GM23248 (cell line): ENCODE measurements around the gene ADCY1.

Source experiments
- EZH2 ChIP-seq: fragments of 200-600 bp; sonication (generic); IDR thresholded peaks from 2 replicates; pipeline ENCODE4 v1.6.1; 2018; ENCODE audit warnings: antibody characterized with exemption, mild to moderate bottlenecking; ENCODE audit not compliant: insufficient read depth, poor library complexity, severe bottlenecking
- EZH2phosphoT487 ChIP-seq: fragments of 200-600 bp; sonication (generic); IDR thresholded peaks from 2 replicates; pipeline ENCODE4 v1.6.1; 2018; ENCODE audit warnings: antibody characterized with exemption, moderate library complexity, mild to moderate bottlenecking, low read depth; ENCODE audit not compliant: insufficient read depth

DNA sequence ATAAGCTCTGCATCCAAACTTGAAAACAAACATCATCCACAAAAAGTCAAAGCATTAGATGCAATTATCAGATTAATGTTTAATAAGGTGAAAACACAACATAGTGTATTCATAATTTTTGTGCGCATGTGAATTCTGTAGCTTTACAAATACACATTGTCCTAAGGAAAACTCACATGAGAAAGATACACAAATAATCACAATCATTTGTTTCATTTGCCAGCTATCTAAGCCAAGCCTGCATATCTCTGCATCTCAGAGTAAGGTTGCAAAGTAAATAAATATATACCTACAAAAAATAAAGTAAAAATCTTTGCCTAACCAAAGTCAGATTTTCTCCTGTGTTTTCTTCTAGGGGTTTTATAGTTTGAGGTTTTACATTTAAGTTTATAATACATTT, 57.4 kb downstream of the ADCY1 start:
- TF ChIP-seq EZH2 = no peak
- TF ChIP-seq EZH2phosphoT487 = no peak
